ENCODE data around the gene LARP1. TPM values are rescaled to one million over a fixed set of nuclear protein-coding genes. Genes with fewer than 3 reads are reported as not detected.
"Not testable (repeated sequence)": the region's sequence is repeated elsewhere in the genome, so short reads cannot be mapped to it uniquely, and the experiment has no call there.

LARP1 gene
- total RNA-seq, 1 experiment from 2014 or later, result 290 TPM

GRCh38 chr5:154830219-154830595 lies 75.0 kb downstream of the LARP1 start:
- TF ChIP-seq CTCF (conservative IDR thresholded peaks at IDR 0.05) (no peak), EZH2 (IDR thresholded peaks at IDR 0.05; ENCODE audit: low read depth) (no peak)
- POLR2A ChIA-PET (ENCODE audit: unreplicated experiment), result no interaction called here
- CTCF ChIA-PET, result no interaction called here
- Histone ChIP-seq H3K4me2 (peak overlapping the region; percentile 45), H3K27ac (peak overlapping the region; percentile 74), H2AFZ (0 out of 2 replicates have a peak overlapping the region, but pooled peaks have one; percentile 3), H3K27me3 (ENCODE audit: insufficient read depth, low read depth) (no peaks in the 10 kb centered on the region), H3K4me1 (replicated peaks; ENCODE audit: insufficient read depth) (peaks cover 52% of the 10 kb centered on the region), H3K79me2 (ENCODE audit: low read depth) (no peaks in the 10 kb centered on the region), H3F3A (ENCODE audit: insufficient read depth, low read depth) (peaks cover 56% of the 10 kb centered on the region), H4K20me1 (ENCODE audit: insufficient read depth) (peaks cover 9% of the 10 kb centered on the region), H3K9me2 (ENCODE audit: insufficient read depth) (no peaks in the 10 kb centered on the region), H3K9me3 (ENCODE audit: insufficient read depth, low read depth) (no peaks in the 10 kb centered on the region), H3K36me3 (ENCODE audit: low read depth) (no peaks in the 10 kb centered on the region), H3K4me3 (no peak overlapping the region)
- DNase-seq, result no peak
- intact Hi-C loops (cut with micrococcal nuclease; ENCODE audit: unreplicated experiment), result loop anchor here (1.0 kb wide), 1 partner anchor 27 kb away; no protein-coding TSS in a partner anchor
- no TSS peak for BruUV-seq (replicated peaks)

- H3K27me3 ChIP-seq (ENCODE audit: insufficient read depth, low read depth), result no peaks in the 10 kb centered on the region
- H3K9me2 ChIP-seq (ENCODE audit: insufficient read depth), result no peaks in the 10 kb centered on the region
- H3F3A ChIP-seq (ENCODE audit: insufficient read depth, low read depth), result peaks cover 57% of the 10 kb centered on the region
- no peak for TF ChIP-seq EZH2 (IDR thresholded peaks at IDR 0.05; ENCODE audit: low read depth)
- TF ChIP-seq CTCF (conservative IDR thresholded peaks at IDR 0.05), result no peak
- H3K4me3 ChIP-seq, result no peak overlapping the region
- CTCF ChIA-PET, result no interaction called here
- no peaks in the 10 kb centered on the region for H3K9me3 ChIP-seq (ENCODE audit: insufficient read depth, low read depth)
- BruUV-seq (replicated peaks), result no TSS peak
- H3K27ac ChIP-seq, result peak overlapping the region; percentile 74
- no peak for DNase-seq
- intact Hi-C loops (cut with micrococcal nuclease; ENCODE audit: unreplicated experiment), result loop anchor here (1.0 kb wide), 1 partner anchor 27 kb away; no protein-coding TSS in a partner anchor
- POLR2A ChIA-PET (ENCODE audit: unreplicated experiment), result no interaction called here
- no peak overlapping the region for H2AFZ ChIP-seq
- H3K4me1 ChIP-seq (replicated peaks; ENCODE audit: insufficient read depth), result peaks cover 54% of the 10 kb centered on the region
- H3K4me2 ChIP-seq, result peak overlapping the region; percentile 45
- H4K20me1 ChIP-seq (ENCODE audit: insufficient read depth), result peaks cover 9% of the 10 kb centered on the region
- no peaks in the 10 kb centered on the region for H3K79me2 ChIP-seq (ENCODE audit: low read depth)
- no peaks in the 10 kb centered on the region for H3K36me3 ChIP-seq (ENCODE audit: low read depth)
These were observed 75.4 kb downstream of the LARP1 start for GRCh38 chr5:154830596-154830995.

GRCh38 chr5:154831451-154831850 lies 76.3 kb downstream of the LARP1 start:
- H3K4me3 ChIP-seq, result no peak overlapping the region
- ChIA-PET CTCF (no interaction called here), POLR2A (ENCODE audit: unreplicated experiment) (no interaction called here)
- H3K4me2 ChIP-seq, result no peak overlapping the region
- DNase-seq, result no peak
- no peak overlapping the region for H2AFZ ChIP-seq
- no peaks in the 10 kb centered on the region for H3K36me3 ChIP-seq (ENCODE audit: low read depth)
- no peak overlapping the region for H3K27ac ChIP-seq
- H3K4me1 ChIP-seq (replicated peaks; ENCODE audit: insufficient read depth), result peaks cover 54% of the 10 kb centered on the region
- no peaks in the 10 kb centered on the region for H3K79me2 ChIP-seq (ENCODE audit: low read depth)
- intact Hi-C loops (cut with micrococcal nuclease; ENCODE audit: unreplicated experiment), result no loop called here
- TF ChIP-seq CTCF (conservative IDR thresholded peaks at IDR 0.05) (no peak), EZH2 (IDR thresholded peaks at IDR 0.05; ENCODE audit: low read depth) (no peak)
- H3K9me3 ChIP-seq (ENCODE audit: insufficient read depth, low read depth), result no peaks in the 10 kb centered on the region
- no peaks in the 10 kb centered on the region for H3K9me2 ChIP-seq (ENCODE audit: insufficient read depth)
- no TSS peak for BruUV-seq (replicated peaks)
- no peaks in the 10 kb centered on the region for H3K27me3 ChIP-seq (ENCODE audit: insufficient read depth, low read depth)
- H3F3A ChIP-seq (ENCODE audit: insufficient read depth, low read depth), result peaks cover 51% of the 10 kb centered on the region
- peaks cover 9% of the 10 kb centered on the region for H4K20me1 ChIP-seq (ENCODE audit: insufficient read depth)

GRCh38 chr5:154832804-154833203 lies 77.6 kb downstream of the LARP1 start:
- H2AFZ ChIP-seq; H3K9me3 ChIP-seq (ENCODE audit: insufficient read depth, low read depth); intact Hi-C loops (cut with micrococcal nuclease; ENCODE audit: unreplicated experiment); CTCF ChIA-PET; BruUV-seq (replicated peaks); DNase-seq; H4K20me1 ChIP-seq (ENCODE audit: insufficient read depth); H3K36me3 ChIP-seq (ENCODE audit: low read depth); H3K79me2 ChIP-seq (ENCODE audit: low read depth); POLR2A ChIA-PET (ENCODE audit: unreplicated experiment); H3K27me3 ChIP-seq (ENCODE audit: insufficient read depth, low read depth); H3K4me3 ChIP-seq; H3K27ac ChIP-seq; H3K9me2 ChIP-seq (ENCODE audit: insufficient read depth); H3K4me2 ChIP-seq: not testable (repeated sequence)
- Histone ChIP-seq H3F3A (ENCODE audit: insufficient read depth, low read depth) (peaks cover 40% of the 10 kb centered on the region), H3K4me1 (replicated peaks; ENCODE audit: insufficient read depth) (peaks cover 42% of the 10 kb centered on the region)
